HG02759 (cell line): ENCODE data around the gene CARD19.

ENCODE experiments used
- ATAC-seq: cut with Tn5 transposase; IDR thresholded peaks from one replicate; pipeline ENCODE4 v1.9.1; 2021; ENCODE audit warnings: mild to moderate bottlenecking, moderate library complexity; ENCODE audit not compliant: unreplicated experiment

CARD19 gene

DNA sequence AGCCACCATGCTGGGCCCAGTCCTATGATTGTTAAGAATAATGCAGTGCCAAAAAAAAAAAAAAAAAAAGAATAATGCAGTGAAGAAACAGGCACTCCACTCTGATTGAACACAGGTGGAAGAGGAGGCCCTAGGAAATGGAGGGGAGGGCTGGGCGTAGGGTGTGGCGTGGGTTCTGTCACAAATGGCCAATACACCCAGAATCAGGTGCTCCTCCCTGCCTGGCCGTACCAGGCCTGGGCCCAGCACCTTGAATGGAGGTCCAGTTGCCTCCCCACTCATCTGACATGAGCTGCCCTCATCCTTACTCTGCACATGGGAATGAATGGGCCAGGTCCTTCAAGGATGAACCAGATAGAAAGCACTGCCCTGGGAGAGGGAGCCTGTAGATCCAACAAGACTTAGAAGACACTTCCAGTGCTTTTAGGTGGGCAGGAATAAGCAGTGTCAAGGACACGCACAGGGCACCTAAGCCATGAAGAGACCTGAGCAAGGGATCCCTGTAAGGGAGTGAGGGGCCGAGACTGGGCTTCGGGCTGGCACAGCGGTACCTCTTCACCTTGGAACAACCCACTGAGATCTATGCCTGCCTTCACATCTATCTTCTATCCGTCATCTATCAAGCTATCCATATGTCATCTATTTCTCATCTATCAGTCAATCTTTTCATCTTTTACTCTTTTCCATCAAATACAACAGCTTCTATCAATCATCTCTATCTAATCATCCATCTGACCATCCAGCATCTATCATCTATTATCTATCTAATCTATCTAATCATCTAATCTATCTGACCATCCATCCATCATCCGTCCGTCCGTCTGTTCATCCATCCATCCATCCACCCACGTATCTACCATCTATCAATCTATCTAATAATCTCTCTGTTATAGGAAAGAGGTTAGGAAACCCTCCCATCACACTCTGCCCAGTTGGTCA, 22.2 kb downstream of the CARD19 start:
- no peak for ATAC-seq

DNA sequence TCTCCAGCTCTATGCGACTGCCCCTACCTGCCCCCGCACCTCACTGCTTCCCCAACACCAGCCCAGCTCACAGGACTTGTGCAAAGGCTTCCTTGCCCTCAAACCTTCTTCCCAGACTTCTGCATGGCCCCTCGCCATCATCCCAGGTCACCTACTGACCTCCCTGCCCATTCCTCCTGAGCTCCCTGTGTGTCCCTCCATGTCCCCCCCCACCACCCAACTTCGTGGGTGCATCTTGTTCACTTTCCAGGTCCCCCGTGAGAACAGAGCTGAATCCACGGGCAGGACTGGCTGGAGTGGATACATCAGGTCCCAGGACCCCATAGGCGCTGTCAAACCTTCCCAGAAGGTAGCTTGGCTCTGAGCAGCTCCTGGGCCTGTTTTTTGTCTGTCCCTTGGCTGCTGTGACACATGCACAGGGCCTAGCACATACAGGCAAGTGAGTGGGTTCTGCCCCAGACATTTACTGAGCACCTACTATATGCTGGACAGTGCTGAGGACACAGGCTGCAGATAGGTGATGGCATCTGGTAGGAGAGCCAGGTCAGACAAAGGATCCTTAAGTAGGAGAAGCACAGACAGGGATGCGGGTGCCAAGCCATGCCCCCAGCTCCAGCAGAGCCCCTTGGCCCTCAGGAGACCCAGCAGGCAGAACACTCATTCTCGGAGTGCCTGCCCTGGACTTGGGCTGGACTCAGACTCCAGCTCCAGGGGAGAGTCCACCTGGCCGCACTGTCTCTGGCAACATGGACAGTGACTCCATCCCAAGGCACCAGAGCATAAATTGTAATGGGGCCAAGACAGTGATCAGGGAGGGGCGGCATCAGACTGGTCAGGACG, 23.1 kb downstream of the CARD19 start:
- ATAC-seq = no peak

GRCh38 chr9:93119703-93119952, 23.6 kb downstream of the CARD19 start:
- no peak for ATAC-seq

DNA sequence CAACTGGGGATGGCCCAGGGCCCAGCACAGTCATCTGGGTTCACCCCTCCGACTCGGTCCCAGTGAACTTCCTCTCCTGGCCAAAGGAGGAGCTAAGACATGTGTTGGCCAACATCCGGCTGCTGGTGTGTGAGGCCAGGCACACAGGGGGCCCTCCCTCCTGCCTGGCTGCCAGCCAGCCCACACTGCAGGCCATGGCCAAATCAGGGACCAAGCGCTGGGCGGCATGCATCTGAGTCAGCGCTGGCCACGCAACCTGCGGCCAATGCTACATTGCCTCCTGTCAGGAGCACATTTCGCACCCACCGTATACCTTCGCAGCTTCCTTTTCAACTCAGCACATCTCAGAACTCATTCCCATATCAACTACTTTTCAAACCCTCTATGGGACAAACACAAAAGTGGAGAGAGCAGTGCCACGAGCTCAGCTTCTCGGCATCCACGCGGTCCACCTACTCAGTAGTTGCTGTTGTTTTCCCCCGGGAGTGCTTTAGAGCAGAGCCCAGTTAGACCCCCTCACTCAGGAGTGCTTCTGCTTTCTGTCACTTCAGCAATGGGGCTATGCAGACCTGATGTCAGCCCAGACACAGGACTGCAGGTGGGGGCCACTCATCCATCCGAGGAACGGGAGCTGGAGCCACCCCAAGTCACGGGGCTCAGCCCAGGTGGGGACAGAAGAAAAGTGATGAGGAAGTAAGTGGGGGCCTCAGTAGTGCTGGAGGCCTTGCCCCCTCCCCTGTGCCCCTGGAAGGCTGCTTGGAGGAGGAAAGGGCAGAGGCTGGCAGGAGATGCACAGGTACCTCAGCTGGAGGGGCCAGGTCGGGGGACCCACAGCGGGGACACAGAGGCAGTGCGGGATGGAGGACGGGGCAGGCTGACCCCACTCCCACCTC, 24.2 kb downstream of the CARD19 start:
- peak; percentile 91 for ATAC-seq

DNA sequence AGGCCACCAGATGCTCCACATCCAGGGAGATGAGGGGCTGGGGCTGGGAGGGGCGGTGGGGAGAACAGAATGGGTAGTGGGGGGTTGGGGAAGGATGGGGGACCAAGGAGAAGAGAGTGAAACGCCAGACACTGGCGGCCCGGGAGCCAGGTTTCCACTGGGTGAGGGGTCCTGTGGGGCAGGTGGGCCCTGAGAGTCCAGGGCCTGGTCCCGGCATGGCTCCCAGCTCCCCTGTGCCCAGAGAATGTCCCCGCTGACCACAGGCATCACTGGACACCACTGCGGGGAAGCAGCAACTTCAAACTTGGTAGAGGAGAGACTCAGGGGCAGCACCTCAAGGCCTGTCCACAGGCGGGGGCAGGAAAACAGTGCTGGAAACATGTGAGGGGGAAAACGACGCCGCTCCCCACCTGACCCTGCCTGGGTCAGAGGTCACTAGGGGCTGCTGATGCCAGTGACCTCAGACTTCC, 24.9 kb downstream of the CARD19 start:
- ATAC-seq = no peak

- ATAC-seq = no peak
Observed at GRCh38 chr9:93121316-93122241, 25.6 kb downstream of the CARD19 start.

DNA sequence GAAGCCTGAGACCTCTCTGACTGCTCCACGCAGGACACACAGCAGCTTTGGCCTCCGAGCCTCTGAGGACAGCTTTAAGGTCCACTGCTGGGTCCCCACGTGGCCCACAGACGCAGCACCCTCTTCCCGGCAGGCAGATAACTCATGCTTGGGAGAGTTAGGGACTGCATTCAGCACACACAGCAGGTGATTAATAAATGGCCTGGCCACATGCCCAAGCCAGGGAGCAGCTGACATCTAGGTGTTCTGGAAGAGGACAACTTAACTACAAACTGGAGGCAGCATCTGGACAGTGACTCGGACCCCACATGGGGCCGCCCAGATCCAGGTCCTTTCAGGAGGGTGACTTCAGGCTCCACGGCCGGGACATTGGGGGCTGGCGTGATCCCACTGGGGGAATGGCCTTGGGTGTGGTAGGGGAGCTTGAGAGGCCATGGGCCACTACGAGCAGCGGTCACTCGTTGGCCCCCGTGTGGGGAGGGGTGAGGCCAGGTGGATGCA, 26.8 kb downstream of the CARD19 start:
- ATAC-seq = no peak

GRCh38 chr9:93123561-93124283, 27.7 kb downstream of the CARD19 start:
- ATAC-seq = no peak

GRCh38 chr9:93124793-93125192, 28.8 kb downstream of the CARD19 start:
- no peak for ATAC-seq

DNA sequence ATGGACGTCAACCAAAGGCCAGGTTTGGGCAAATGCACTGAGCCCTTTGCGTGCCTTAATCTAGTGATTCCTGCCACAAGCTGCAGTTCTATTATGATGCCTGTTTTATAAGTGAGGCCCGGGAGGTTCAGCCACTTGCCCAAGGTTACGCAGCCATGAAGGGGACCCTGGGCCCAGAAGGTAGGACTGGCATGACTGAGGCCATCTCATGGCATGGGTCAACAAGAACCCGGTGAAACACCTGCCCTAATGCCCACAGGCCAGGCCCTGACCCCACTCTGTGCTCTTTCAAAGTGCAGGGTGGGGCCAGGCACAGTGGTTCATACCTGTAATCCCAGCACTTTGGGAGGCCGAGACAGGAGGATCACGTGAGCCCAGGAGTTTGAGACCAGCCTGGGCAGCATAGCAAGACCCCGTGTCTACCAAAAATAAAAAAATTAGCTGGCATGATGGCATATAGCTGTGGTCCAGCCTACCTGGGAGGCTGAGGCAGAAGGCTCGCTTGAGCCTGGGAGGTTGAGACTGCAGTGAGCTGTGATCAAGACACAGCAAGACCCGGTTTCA, 29.4 kb downstream of the CARD19 start:
- no peak for ATAC-seq

GRCh38 chr9:93126151-93126781, 30.2 kb downstream of the CARD19 start:
- no peak for ATAC-seq

GRCh38 chr9:93126825-93127368, 30.9 kb downstream of the CARD19 start:
- ATAC-seq = no peak

DNA sequence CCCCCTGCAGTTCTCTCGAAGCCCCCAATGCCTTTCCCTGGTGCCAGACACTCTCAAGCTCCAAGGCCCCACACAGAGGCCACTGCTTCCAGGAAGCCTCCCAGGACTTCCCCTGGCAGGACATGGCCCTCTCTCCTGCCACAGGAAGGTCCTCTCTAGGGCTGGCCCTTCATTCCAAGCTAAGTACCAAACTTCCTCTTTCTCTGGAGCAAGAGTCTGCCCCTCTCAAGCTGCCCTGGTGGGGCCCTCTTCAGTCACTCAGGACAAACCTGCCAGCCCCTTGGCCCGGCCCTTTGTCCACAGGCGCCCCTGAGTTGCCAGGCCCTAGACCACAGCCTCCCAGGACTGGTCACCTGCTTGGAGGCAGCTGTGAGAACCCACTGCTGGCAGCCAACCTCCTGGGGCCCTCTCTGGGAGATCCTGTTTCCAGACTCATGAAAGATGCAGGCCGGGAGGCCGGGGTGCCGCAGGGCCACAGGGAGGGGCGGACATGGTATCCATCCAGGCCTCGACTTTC, 31.4 kb downstream of the CARD19 start:
- no peak for ATAC-seq

- ATAC-seq = no peak
Observed at GRCh38 chr9:93128011-93128714, 32.1 kb downstream of the CARD19 start.

DNA sequence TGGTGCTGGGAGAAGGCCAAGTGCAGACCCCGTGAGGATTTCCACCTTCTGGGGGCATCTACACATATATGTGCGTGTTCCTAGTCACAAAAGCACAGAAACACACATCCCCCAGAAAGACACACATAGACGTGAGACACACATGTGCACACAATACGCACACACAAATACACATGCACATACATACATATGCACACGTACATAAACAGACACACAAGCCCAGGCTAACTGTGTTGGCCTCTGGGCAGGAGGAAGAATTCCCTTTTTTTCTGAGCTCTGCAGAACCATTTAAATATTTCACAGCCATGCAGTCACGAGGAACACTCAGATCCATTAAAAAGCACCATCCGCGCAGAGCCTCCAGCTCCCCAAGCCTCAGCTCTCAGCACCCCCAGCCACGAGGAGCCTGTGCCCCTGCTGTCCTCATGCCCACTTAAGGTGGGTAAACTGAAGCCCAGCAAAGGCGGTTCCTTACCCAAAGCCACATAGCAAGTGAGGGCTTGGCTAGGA, 32.8 kb downstream of the CARD19 start:
- no peak for ATAC-seq

DNA sequence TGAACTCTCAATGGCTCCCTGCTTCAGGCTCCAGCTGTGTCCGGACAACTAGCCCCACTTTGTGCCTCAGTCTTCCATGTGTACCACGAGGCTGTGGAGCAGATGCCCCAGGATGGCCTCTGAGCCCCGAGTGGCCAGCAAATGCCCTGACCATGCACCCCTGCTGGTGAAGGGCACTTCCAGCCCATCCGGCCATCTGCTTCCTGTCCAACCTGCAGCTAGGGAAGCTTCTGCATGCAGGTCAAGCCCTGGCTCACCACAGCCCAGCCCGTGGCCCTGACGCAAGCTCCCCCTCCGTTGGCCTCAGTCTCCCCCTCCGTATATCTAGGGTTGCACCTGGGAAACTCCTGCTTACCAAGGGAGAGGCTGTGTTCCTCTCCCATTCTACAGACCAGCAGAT, 33.3 kb downstream of the CARD19 start:
- no peak for ATAC-seq
